Calu3 (cell line): ENCODE results near the gene MMAB. TPM values are rescaled to one million over a fixed set of nuclear protein-coding genes. Genes with fewer than 3 reads are reported as not detected.
"Not testable (repeated sequence)": the region's sequence is repeated elsewhere in the genome, so short reads cannot be mapped to it uniquely, and the experiment has no call there.

Experiments used
- BruUV-seq: library from RNA; stranded (reverse); fragments of 400-500 nt; replicated peaks from 2 replicates; lab custom pipeline; 2021; lab: Mats Ljungman, UMichigan
- CTCF ChIA-PET: fragments of 300-600 bp; sonication (Branson Sonifier 250); formaldehyde crosslinking; loops from one replicate; lab custom pipeline; 2022; ENCODE audit warnings: antibody characterized with exemption; lab: Charles Lee
- DNase-seq: peaks from one replicate; pipeline ENCODE4 v3.0.0; 2022
- H3K27ac Mint-ChIP-seq: one replicate; pipeline ENCODE4 v1.8.0; 2022; ENCODE audit warnings: mixed read lengths; ENCODE audit not compliant: unreplicated experiment
- H3K27me3 Mint-ChIP-seq: one replicate; pipeline ENCODE4 v1.8.0; 2022; ENCODE audit warnings: mixed read lengths; ENCODE audit not compliant: unreplicated experiment
- H3K36me3 Mint-ChIP-seq: one replicate; pipeline ENCODE4 v1.8.0; 2022; ENCODE audit warnings: mild to moderate bottlenecking, moderate library complexity, mixed read lengths; ENCODE audit not compliant: insufficient read depth, unreplicated experiment
- H3K4me1 Mint-ChIP-seq: one replicate; pipeline ENCODE4 v1.8.0; 2022; ENCODE audit warnings: mild to moderate bottlenecking, low read depth, mixed read lengths; ENCODE audit not compliant: unreplicated experiment
- H3K4me3 Mint-ChIP-seq: one replicate; pipeline ENCODE4 v1.8.0; 2022; ENCODE audit warnings: mild to moderate bottlenecking, low read depth, moderate library complexity, mixed read lengths; ENCODE audit not compliant: unreplicated experiment
- H3K9me3 Mint-ChIP-seq: one replicate; pipeline ENCODE4 v1.8.0; 2022; ENCODE audit warnings: low read depth, mixed read lengths; ENCODE audit not compliant: unreplicated experiment
- intact Hi-C: fragments of 100-400 bp; cut with micrococcal nuclease; formaldehyde crosslinking; loops from one replicate; pipeline ENCODE4 v1.10.0; 2022; ENCODE audit not compliant: unreplicated experiment
- total RNA-seq: library from RNA; stranded (reverse); gene quantifications from 2 replicates; pipeline ENCODE4 v1.2.3, GENCODE V29; 2022
- TF ChIP-seq, protein P1 (sequence below): fragments of 200-600 bp; IDR thresholded peaks from one replicate; pipeline ENCODE4 v1.8.0; 2022; ENCODE audit warnings: antibody characterized with exemption; ENCODE audit not compliant: unreplicated experiment

MMAB gene
- total RNA-seq, 1 experiment from 2014 or later = 82.8 TPM

DNA sequence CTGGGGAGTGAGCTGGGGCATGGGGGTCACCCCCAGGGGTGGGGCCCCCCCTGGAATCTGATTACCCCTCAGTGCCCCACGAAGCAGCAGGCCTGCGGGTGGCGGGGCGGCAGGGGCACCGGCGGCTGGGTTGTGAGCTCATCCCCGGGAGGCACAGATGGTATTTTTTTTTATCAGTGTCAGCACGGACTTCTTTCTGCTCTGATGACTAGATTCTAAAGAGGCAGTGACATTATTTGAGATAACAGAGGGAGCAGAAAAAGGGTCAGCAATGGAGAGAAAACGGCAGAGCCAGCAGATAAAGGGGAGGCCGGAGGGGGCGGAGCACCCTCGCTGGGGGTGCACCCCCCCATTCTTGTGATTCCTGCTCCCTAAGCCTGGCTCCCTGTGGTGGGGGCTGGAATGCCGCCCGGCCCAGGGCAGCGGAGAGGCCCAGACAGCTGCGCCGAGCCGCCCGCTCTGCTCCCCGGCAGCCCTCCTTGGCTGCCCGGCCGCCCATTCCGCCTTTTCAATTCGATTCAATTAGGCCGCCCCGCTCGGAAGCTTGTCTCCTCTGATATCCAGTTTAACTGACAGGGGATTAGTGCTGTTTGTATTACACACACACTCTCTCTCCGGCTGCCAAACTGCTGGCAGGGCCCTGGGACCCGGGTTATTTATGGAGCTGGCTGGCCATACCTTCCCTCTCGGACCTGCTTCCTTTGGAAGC, 33.2 kb upstream of the MMAB start:
- CTCF ChIA-PET = interaction anchor here (0.6 kb wide), 2 partner anchors 814 to 1266 kb away, joined by 3 read pairs; no protein-coding TSS in a partner anchor

DNA sequence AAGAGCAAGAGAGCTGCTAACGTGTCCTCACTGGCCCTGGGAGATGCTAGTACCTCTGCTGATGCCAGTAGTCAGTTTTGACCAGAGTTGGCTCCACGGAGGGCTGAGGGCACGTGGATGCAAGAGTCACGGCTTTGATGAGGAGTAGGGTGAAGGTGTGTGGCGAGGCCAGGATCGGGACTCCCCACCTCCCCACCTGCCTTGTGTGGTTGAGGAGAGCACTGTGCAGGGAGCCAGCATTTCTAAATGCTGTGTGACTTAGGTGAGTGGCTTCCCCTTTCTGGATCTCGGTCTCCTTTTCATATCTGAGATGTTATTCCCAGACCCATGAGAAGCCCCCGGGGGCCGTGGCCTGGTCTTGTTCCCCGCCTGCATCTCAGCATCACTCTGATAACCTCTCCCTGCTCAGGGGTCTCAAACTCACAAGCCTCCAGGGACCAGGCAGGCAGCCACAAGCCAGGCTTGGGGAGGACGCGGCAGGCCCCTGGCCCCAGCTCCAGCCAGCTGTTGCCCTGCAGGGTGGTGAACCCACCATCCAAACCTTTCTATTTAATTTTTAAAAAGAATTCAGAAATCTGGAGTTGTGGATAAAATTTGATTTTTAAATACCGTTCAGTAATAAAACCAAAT, 32.4 kb upstream of the MMAB start:
- Mint-ChIP-seq H3K4me3 (no peak overlapping the region), H3K36me3 (no peaks in the 10 kb centered on the region), H3K9me3 (no peaks in the 10 kb centered on the region), H3K27me3 (peaks cover 61% of the 10 kb centered on the region), H3K4me1 (no peaks in the 10 kb centered on the region), H3K27ac (no peak overlapping the region)
- CTCF ChIA-PET = no interaction called here
- TF ChIP-seq, protein P1, sequence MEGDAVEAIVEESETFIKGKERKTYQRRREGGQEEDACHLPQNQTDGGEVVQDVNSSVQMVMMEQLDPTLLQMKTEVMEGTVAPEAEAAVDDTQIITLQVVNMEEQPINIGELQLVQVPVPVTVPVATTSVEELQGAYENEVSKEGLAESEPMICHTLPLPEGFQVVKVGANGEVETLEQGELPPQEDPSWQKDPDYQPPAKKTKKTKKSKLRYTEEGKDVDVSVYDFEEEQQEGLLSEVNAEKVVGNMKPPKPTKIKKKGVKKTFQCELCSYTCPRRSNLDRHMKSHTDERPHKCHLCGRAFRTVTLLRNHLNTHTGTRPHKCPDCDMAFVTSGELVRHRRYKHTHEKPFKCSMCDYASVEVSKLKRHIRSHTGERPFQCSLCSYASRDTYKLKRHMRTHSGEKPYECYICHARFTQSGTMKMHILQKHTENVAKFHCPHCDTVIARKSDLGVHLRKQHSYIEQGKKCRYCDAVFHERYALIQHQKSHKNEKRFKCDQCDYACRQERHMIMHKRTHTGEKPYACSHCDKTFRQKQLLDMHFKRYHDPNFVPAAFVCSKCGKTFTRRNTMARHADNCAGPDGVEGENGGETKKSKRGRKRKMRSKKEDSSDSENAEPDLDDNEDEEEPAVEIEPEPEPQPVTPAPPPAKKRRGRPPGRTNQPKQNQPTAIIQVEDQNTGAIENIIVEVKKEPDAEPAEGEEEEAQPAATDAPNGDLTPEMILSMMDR = no peak
- DNase-seq = no peak
- BruUV-seq = no TSS peak
- intact Hi-C loops = no loop called here

More for the DNA sequence above, 33.2 kb upstream of the MMAB start:
- no TSS peak for BruUV-seq
- Mint-ChIP-seq H3K9me3 (no peaks in the 10 kb centered on the region), H3K27ac (no peak overlapping the region), H3K27me3 (peaks cover 69% of the 10 kb centered on the region), H3K4me1 (no peaks in the 10 kb centered on the region), H3K4me3 (no peak overlapping the region), H3K36me3 (no peaks in the 10 kb centered on the region)
- TF ChIP-seq, protein P1 = no peak
- intact Hi-C loops = no loop called here
- no peak for DNase-seq

DNA sequence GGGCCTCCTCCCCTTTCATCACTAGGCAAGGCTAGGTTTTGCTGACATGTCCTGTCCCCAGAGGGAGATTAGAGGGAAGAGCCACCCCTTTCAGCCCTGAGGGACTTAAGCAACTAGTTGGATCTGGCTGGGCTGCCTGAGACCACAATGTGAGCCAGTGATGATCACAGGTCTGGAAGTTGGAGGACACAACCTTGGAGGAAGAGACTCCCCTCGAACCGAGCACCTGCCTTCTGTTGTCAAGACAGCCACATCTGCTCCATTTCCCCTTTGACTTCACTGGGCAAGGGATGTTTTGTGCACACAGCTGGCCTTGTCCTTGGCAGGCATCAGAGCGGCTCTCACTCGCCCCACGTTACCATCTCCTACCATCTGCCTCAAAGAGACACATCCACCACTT, 31.7 kb upstream of the MMAB start:
- no peak for DNase-seq
- Mint-ChIP-seq H3K4me3 (no peak overlapping the region), H3K27ac (no peak overlapping the region), H3K27me3 (peaks cover 55% of the 10 kb centered on the region), H3K9me3 (no peaks in the 10 kb centered on the region), H3K4me1 (no peaks in the 10 kb centered on the region), H3K36me3 (no peaks in the 10 kb centered on the region)
- TF ChIP-seq, protein P1 = no peak
- CTCF ChIA-PET = interaction anchor here (0.6 kb wide), 1 partner anchor 651 kb away, joined by 3 read pairs; no protein-coding TSS in a partner anchor
- intact Hi-C loops = no loop called here
- no TSS peak for BruUV-seq

DNA sequence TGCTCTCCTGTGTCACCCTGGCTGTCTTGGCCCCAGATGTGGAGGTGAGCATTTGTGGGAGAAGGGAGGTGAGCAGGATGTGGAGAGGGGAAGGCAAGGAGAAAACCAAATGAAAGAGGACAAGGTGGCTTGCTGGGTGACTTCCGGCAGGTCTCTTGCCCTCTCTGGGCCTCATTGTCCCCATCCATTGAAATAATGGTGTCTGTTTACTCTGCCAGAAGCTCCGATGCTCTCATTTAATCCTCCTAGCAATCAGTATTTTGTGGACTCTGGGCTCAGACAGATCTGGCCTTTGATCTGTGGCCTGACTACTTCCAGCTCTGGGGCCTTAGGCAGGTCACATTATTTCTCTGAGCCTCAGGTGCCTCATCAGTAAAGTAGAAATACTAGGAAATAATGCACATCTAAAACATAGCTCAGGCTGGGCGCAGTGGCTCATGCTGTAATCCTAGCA, 30.9 kb upstream of the MMAB start:
- Mint-ChIP-seq H3K27ac (no peak overlapping the region), H3K36me3 (no peaks in the 10 kb centered on the region), H3K27me3 (peaks cover 46% of the 10 kb centered on the region), H3K9me3 (no peaks in the 10 kb centered on the region), H3K4me3 (no peak overlapping the region), H3K4me1 (no peaks in the 10 kb centered on the region)
- BruUV-seq = no TSS peak
- DNase-seq = no peak
- intact Hi-C loops = no loop called here
- CTCF ChIA-PET = interaction anchor here (0.6 kb wide), 1 partner anchor 650 kb away, joined by 3 read pairs; no protein-coding TSS in a partner anchor
- TF ChIP-seq, protein P1 = no peak

DNA sequence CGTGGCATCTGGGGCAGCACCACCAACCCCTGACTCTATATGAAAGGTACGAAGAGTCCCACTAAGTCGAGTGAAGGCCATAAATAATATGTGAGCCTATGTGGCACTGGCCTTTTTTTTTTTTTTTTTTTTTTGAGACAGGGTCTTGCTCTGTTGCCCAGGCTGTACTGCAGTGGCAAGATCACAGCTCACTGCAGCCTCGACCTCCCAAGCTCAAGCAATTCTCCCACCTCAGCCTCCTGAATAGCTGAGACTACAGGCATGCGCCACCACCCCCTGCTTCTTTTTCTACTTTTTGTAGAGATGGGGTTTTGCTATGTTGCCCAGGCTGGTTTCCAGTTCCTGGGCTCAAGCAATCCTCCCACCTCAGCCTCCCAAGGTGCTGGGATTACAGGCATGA, 28.8 kb upstream of the MMAB start:
- H3K9me3 Mint-ChIP-seq = not testable (repeated sequence)
- CTCF ChIA-PET = interaction anchor here (0.6 to 0.8 kb wide), 2 partner anchors 9 to 107 kb away, joined by 3 to 4 read pairs; no protein-coding TSS in a partner anchor

More for the DNA sequence above, 28.8 kb upstream of the MMAB start:
- H3K27me3 Mint-ChIP-seq = peaks cover 26% of the 10 kb centered on the region
- DNase-seq, H3K4me1 Mint-ChIP-seq, intact Hi-C loops, H3K27ac Mint-ChIP-seq, BruUV-seq, H3K4me3 Mint-ChIP-seq: not testable (repeated sequence)
- H3K36me3 Mint-ChIP-seq = peaks cover 14% of the 10 kb centered on the region
